HG02798 (cell line): Measurements from ENCODE around the gene CCDC92.

Experiments
- ATAC-seq: cut with Tn5 transposase; IDR thresholded peaks from one replicate; pipeline ENCODE4 v1.9.1; 2021; ENCODE audit warnings: mild to moderate bottlenecking; ENCODE audit not compliant: unreplicated experiment, poor library complexity

Gene CCDC92

DNA sequence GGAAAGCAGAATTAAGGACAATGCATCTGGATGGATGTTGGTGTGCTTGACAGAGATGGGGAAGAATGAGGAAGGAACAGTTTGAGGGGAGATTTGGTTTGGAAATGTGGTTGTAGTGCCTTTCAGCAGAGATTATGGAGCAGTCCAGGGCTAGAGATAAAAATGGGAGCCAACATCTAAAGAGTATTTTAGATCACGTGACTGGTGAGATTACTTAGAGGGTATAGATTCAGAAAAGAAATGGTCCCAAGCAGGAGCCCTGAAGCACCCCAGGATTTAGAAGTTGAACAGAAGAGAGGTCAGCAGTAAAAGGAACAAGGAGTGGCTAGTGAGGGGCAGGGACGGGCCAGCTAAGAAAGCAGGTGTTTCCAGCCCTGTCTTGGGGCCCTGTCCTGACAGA, 30.0 kb upstream of the CCDC92 start:
- ATAC-seq, result no peak

DNA sequence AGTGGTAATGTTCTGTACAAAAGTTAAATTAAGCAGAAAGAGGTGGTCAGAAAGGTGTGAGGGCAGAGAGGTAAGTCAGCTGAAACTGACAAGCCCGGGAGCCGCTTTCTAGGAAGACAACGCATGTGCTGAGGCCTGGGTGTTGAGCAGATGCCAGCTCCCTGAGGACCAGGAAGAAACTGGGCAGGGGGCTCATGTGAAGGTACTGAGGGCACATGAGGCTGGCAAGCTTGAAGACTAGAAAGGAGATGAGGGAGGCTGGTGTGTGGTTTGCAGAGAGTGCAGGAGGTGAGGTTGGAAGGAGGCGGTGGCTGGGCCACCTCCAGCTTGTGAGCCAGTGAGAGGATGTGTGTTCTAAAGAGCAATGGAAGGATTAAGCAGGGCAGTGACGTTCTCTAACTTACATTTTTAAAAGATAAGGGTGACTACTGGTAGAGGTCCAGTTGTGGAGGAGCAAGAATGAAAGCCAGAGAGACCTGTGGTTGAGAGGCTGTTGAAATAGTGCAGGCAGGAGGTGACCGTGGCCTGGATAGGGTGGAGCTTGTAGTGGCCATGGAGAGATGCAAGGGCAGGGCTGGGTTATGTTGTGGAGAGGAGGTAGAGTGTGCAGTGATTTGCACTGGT, 29.5 kb upstream of the CCDC92 start:
- no peak for ATAC-seq

DNA sequence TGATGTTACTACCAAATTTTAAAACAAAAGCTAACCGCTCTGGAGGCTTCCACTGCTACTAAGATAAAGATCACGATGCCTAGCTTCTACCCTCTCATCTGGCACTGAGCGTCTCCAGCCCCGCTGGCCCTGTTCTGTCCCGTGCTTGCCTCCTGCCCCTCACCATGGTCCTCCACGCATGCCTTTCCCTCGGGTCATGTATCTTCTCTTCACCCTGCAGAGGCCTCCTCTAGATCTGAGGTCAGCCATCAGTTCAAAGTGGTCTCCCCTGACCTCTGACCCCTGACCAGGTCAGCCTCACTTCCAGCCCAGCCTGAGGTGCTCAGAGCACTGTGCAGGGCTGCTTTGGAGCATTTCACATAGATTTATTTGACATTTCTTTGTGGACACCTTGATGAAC, 28.7 kb upstream of the CCDC92 start:
- ATAC-seq, result no peak

DNA sequence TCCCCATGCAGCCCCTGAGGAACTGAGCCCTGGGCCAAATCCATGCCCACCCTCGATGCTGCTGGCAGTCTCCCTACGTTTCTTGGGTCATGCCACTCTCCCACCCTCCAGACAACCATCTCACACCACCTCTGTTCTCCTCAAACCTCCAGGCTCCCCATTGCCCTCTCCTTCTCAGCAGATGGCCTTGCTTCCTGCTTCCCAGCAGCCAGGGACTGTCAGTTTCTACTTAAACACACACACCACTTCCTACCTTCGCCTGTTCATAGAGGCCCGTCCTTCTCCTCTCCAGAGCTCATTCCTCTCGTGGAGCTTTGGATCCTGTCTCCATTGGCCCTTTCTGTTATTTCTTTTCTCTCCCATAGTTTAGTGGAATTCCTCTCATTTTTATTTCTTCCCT, 27.5 kb upstream of the CCDC92 start:
- no peak for ATAC-seq

DNA sequence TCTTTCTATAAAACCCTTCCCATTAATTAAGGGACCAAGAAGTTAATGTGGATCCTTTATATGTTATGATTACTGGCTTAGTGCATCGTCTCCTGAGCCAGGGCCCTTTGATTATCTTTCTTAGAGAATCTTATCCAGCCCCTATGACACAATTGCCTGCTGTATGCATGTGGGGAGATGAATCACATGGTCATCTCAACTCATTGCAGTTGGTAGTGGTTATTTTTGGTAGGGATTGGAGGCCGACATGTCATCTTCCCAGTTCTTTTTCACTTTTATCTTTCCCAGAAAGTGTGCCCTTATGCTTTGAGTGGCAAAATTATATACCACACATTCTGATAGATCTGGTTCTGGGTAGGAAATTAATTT, 26.3 kb upstream of the CCDC92 start:
- no peak for ATAC-seq

DNA sequence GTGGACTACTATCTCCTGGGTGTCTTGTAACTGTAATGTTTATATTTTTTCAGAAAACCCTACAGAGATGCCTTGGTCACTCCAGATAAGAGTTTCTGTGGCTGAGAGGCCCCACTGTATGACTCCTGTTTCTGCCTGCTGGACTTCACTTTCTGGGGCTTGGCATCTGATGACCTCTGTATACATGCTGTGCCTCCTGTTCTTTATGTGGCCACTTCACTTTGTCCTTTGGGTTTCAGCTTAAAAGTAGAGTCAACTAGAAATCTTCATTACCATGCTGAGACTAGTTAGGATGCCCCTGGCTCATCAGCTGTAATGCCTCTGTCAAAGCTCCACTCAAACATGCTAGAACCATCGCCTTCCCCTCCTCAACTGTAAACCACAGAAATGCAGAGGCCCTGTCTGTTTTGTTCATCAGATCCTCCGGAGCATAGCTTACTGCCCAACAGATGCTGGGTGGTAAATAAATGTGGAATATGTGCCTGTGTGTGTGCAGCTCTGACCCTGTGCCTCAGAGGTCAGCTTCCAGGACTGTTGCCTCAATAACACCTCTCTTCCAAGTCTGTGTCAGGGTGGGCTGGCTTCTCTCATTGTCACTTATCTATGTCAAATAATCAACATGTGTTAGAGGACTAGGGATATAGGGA, 25.8 kb upstream of the CCDC92 start:
- no peak for ATAC-seq

DNA sequence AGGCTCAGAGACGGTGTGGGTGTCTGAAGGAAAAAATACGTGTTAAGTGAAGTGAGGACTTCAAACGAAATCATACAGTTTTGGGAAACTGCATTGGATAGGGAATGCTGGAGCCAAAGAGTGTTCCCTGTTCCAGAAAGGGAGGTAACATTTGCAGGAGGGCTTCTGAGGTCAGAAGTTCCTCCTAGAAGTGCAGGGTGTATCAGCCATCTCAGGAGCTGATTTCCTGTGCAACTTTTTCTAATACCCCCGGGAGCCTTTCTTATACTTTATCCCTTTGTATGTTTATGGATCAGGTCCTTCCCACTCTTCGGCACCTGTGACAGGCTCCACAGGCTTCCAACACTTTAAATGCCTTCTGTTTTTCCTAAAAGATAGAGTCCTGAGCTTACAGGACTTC, 25.3 kb upstream of the CCDC92 start:
- ATAC-seq, result no peak

DNA sequence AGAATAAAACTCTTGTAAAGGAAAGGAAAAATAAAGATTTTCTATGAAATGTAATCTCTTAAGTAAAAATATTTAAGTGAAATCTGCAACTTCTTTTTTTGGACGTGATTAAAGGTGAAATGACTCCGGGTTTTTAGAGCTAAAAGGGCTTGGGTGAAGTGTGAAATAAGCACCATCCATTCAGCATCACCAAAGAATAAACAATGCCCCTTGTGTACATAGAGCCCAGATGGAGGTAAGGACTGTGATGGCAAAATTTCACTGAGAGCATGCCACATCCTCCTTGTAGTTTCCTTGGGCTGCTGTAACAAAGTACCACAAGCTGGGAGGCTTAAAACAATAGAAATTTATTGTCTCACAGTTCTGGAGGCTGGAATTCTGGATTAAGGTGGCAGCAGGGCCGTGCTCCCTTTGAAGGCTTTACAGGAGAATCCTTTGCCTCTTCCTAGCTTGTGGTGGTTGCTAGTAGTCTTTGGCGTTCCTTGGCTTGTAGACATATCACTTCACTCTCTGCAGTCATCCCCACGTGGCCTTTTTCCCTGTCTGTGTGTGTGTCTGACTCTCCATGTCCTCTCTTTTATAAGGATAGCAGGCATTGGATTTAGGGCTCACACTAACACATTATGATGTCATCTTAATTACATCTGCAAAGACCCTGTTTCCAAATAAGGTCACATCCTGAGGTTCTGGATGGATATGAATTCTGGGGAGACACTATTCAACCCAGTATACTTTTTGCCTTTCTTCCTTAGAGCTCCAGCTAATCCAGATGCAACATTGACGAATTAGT, 24.6 kb upstream of the CCDC92 start:
- no peak for ATAC-seq

DNA sequence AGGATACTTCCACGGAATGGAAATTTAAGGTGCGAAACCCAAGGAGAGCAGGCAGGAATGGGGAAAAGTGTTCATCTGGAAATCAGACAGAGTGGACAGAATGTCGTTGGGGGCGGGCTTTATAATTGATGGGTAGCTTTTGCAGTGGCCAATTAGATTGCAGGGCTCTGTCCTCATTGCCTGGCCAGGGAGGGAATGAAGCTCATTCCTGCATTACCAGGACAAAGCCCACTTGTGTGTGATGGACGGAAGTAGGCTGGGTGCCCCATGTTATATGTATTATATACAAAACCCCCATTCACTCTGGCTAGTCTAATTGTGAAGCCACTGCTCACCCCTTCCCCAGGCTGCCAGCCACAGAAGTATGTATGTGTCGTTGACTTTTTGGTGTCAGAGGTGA, 23.9 kb upstream of the CCDC92 start:
- ATAC-seq, result no peak

DNA sequence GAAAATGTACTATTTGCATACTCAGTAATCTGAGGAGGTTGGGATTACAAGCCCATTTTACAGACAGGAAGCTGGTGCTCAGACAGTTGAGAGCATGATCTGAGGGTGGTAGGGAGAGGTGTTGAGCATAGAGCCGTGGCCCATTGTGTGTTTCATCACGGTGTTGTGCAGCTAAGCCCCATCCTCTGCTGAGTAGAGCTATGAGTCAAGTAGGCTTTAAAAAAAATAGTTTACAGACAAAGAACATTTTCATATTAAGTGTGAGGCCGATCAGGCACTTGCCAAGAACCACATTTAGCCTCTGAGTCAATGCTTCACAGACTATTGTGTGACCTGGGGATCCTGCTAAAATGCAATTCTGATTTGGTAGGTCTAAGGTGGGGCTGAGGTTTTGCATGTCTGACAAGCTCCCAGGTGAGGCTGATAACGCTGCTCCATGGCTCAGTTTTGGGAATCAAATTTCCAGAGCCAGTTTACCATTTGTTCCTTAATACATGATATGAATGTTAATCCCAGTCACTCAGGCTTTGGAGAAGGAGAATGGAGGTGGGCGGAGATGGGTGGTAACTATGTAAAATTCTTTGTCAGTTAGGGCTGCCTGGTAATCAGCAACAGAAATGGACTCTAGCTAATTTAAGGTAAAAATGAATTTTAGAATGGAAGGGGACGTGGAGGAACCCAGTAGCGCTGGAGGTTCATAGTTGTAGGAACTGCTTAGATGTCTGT, 22.6 kb upstream of the CCDC92 start:
- no peak for ATAC-seq

DNA sequence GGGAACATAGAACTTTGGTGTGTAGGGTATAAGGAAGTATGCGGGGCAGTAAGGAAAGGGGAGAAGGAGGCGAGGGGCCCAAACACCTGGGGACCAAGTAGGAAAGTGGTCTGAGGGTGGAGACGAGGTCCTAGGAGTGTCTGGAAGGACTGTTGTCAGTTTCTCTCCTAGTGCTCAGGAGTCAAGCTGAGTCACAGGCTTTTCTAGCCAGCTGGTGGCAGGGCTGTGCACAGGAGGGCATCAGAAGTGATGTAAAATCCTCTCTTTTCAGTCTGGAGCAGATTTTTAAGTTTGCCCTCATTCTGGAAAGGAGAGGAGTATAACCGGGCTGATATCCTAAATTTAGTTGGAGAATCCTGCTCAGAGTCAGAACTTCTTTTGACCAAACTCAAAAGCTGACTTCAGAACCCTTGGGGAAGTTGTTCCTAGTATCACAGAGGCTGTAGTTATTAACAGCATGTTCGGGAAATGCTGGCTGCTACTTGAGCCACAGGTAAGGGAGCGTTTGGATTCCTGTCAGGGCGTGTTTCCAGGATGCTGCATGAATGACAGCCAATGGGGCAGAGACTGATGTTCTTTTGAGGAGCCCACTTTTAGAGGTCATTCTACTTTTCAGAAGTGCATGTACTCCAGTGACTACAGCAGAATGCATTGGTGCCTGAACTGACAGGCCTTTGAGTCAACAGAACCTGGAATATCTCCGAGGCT, 19.6 kb upstream of the CCDC92 start:
- ATAC-seq, result no peak

DNA sequence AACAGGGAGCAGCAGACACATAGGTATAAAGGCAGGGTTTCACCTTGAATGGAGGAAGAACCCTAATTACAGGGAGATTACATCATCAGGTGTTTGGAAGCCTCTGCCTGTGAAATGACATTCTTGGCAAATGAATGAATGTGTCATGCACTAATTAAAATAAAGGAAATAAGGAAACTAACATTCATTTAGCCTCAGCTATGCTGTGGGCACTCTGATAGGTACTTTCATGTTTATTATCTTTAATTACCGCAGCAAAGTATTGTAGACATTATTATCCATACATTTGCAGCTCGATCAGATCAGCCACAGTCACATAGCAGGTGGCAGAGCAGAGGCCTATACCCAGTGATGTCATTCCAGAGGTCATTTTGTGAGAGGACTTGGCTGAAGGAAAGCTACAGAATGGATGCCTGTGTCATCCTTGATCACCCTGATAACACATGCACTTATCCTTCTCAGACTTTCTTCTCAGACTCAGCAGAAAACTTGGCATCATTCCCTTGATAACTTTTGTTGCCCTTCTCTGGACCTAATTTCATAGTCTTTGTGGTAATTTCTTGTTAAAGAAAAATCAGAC, 18.8 kb upstream of the CCDC92 start:
- no peak for ATAC-seq

DNA sequence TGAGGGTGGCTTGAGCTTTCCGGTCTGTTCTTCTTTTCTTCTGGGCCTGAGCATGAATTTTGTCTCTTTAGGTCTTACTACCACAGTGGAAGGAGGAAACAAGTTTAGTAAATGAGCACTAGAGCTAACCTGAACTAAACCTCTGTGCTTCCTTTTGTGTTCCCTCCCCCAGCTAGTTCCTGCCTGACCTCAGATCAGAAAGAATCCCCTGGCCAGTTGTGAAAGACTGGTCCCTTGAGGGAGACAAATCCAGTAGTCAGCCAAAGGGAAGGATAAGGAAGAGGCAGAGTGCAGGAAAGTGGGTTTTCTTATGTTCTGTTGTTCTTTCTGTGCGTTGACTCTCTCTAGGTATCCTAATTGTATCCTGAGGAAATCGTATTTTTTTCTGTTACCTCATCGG, 17.9 kb upstream of the CCDC92 start:
- no peak for ATAC-seq

DNA sequence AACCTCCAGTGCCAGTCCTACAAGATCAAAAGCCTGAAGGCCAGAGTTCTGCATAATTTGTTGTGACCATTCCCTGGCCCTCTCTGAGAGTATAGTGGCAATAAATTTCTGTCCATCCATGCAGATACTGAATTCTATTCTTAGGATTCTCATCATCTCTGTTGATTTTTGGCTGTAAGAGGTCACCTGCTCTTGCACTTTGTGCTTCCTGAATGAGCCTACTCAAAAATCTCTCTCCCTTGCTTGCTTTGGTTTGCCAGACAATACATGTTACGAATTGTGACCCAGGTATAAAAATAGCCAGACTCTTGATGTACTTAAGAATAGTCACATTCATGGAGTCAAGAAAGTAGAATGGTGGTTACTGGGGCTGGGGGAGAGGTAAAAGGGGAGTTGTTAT, 17.1 kb upstream of the CCDC92 start:
- ATAC-seq, result no peak

DNA sequence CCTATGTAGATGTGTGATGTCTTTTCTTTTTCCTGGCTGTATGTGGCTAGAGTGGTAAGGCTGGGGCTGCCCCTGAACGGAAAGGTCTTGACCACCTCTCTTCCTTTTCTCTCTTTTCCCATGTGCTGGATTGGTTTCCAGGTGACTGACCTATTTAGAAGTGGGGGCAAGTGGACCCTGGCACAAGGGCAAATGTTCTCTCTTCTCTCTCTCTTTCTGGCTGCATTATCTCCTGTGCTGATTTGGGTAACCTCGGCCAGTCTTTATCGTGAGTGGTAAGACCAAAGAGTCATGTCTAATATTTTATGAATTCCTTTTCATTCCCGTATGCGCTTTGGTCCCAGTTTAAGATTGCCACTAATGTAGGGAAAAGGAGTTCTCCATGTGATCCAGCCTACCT, 16.5 kb upstream of the CCDC92 start:
- ATAC-seq, result no peak

DNA sequence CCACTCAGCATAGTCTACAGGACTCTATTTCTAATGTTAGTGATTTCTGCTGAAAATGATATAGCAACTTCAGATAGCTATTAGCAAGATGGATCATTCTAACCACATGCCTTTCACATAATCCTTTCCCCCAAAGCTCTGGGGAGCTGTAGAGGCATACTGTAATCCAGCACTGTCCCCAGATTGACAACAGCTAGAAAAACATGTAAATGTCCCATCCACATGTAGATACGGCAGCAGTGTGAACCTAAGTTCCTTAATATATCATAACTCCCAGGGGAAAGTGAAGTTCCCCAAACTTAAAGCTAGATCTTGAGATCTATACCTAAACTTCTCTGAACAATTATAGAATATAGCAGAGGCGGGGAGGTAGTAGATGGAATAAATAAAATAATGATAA, 14.4 kb upstream of the CCDC92 start:
- ATAC-seq, result no peak

DNA sequence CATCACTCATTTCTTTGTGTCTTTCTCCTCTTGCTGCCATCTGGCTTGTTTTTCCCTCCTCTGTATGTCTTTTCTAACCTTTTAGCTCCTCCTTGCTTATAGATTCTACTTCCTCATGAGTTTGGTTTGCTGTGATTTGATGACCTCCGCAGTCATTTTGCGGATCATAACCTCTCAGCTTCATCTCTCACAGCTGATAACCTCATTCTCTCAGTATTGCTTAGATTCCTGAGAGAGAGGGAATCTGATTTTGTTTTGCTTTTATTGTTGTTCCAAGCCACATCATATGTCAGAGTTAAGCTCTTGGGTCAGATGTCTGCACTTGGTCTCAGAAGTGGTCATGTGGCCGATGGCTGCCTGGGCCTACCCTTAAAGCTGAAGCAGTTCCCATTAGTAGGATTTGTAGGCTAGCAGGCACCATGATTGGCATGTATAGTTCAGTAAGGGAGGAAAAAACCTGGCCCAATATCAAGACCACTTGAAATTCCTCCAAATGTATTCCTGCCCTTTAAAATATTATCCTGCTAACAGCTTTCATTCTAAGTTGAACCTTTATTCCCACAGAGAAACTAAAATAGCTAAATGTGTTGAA, 13.8 kb upstream of the CCDC92 start:
- no peak for ATAC-seq

DNA sequence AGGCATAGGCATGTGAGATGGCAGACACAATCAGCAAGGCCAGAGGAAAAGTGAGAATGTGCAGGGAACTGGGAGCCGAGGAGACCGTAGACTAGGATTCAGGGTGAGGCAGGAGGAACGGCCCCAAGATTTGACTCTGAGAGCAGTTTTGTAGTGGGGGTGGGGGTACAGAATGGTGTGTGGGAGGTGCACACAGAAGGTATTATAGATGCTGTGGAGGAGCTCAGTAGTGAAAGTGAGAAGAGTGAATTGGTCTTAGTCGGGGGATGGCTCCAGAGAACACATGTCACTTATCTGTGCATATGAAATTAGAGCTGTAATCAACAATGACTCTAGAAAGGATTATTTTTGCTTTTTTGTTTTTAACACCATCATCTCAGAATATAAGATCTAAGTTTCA, 12.3 kb upstream of the CCDC92 start:
- ATAC-seq, result no peak

DNA sequence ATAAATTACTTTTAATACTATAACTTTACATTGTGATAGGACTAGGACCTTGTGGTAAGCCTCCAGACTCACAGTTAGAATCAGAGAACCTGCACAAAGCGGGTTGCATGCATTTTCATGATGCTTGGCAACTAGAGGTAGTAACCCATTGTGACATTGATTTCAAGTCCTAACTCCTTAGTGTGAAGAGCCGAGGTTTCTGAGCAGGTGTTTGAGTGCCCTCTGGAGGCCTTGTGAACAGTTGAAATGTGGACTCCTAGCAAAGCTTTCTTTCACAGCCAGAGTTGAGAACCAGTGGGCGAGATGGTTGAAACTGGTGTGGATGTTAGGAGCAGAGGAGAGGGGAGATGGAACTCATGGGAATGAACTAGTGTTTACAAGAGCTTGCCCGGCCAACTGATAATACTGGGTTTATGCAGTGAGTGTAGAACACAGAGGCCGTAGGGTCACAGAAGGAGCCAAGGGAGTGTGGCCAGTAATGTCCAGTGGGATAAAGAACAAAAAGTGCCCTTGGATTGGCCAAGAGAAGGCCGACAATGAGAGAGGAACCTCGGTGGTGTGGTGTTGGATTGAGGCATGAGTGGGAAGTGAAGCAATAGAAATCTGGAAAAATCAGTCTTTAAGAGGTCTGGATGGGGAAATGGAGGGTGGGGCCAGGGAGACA, 11.3 kb upstream of the CCDC92 start:
- no peak for ATAC-seq
